Colonic mucosa (tissue), 4 donors: Measurements from ENCODE around the gene EDA. TPM values are rescaled to one million over a fixed set of nuclear protein-coding genes. Genes with fewer than 3 reads are reported as not detected.
"Not testable (repeated sequence)": the region's sequence is repeated elsewhere in the genome, so short reads cannot be mapped to it uniquely, and the experiment has no call there.

Experiments used
- DNase-seq: peaks from one replicate; pipeline ENCODE4 v3.0.0-alpha.2; 2020
- H3K27ac ChIP-seq: fragments of 200-600 bp; one replicate; pipeline ENCODE4 v1.8.0; 2021
- H3K27me3 ChIP-seq: fragments of 200-600 bp; one replicate; pipeline ENCODE4 v1.8.0; 2021
- H3K36me3 ChIP-seq: fragments of 200-600 bp; one replicate; pipeline ENCODE4 v1.8.0; 2021
- H3K4me1 ChIP-seq: fragments of 200-600 bp; one replicate; pipeline ENCODE4 v1.8.0; 2021; ENCODE audit warnings: mild to moderate bottlenecking
- H3K4me3 ChIP-seq: fragments of 200-600 bp; one replicate; pipeline ENCODE4 v1.8.0; 2021
- H3K9ac ChIP-seq, 2 donors: one replicate each; pipeline ENCODE4 v1.7.0; 2013; ENCODE audit warnings: control low read depth in 2 of 2, low read depth in 2 of 2, low read length in 2 of 2
- H3K9me3 ChIP-seq: fragments of 200-600 bp; one replicate; pipeline ENCODE4 v1.8.0; 2021
- CTCF ChIP-seq: fragments of 200-600 bp; IDR thresholded peaks from one replicate; pipeline ENCODE4 v1.8.0; 2022; ENCODE audit warnings: antibody characterized with exemption, mild to moderate bottlenecking
- intact Hi-C: fragments of 100-400 bp; cut with DNase I; formaldehyde crosslinking; loops from one replicate; pipeline ENCODE4 v1.14.1; 2022
- total RNA-seq, 2 donors: library from RNA; stranded (reverse); fragmentation: NEBNext Ultra II Directional in 1 of 2; extraction: Animal tissue kit (Norgen Biotek cat#: 25700) in 1 of 2; gene quantifications; one replicate each; pipeline ENCODE4 v1.2.1, GENCODE V29; 2021
- donor health status: healthy.
- donor health status: DM: no; HTN: no; CAD: no.
- donor health status: DM: no; HTN: no; CAD: no.

The EDA gene
- total RNA-seq, 2 donors from 2014 or later = 1.6 to 1.9 TPM

- H3K4me1 ChIP-seq = no peaks in the 10 kb centered on the region
- intact Hi-C loops = no loop called here
- no peaks in the 10 kb centered on the region for H3K36me3 ChIP-seq
- H3K27ac ChIP-seq = no peak overlapping the region
- no peaks in the 10 kb centered on the region for H3K27me3 ChIP-seq
- H3K9ac ChIP-seq = no peak overlapping the region
- no peak for TF ChIP-seq CTCF
- no peak for DNase-seq
- no peaks in the 10 kb centered on the region for H3K9me3 ChIP-seq
- H3K4me3 ChIP-seq = no peak overlapping the region
Observed at GRCh38 chrX:69807400-69807799, 191.5 kb downstream of the EDA start.

- Histone ChIP-seq H3K4me3 (no peak overlapping the region), H3K9me3 (no peaks in the 10 kb centered on the region), H3K27ac (no peak overlapping the region), H3K9ac (no peak overlapping the region), H3K36me3 (no peaks in the 10 kb centered on the region), H3K27me3 (no peaks in the 10 kb centered on the region), H3K4me1 (no peaks in the 10 kb centered on the region)
- no peak for DNase-seq
- no peak for TF ChIP-seq CTCF
- intact Hi-C loops = no loop called here
Observed at GRCh38 chrX:69808375-69808774, 192.5 kb downstream of the EDA start.

- H3K9me3 ChIP-seq = no peaks in the 10 kb centered on the region
- TF ChIP-seq CTCF = no peak
- intact Hi-C loops = no loop called here
- H3K9ac ChIP-seq = no peak overlapping the region
- H3K4me3 ChIP-seq = no peak overlapping the region
- no peak for DNase-seq
- no peak overlapping the region for H3K27ac ChIP-seq
- H3K27me3 ChIP-seq = no peaks in the 10 kb centered on the region
- no peaks in the 10 kb centered on the region for H3K36me3 ChIP-seq
- H3K4me1 ChIP-seq = no peaks in the 10 kb centered on the region
Observed at GRCh38 chrX:69813677-69814076, 197.8 kb downstream of the EDA start.

- TF ChIP-seq CTCF = no peak
- no peak overlapping the region for H3K9ac ChIP-seq
- H3K4me1 ChIP-seq = no peaks in the 10 kb centered on the region
- no peak overlapping the region for H3K4me3 ChIP-seq
- H3K36me3 ChIP-seq = no peaks in the 10 kb centered on the region
- no peaks in the 10 kb centered on the region for H3K27me3 ChIP-seq
- DNase-seq = no peak
- H3K9me3 ChIP-seq = no peaks in the 10 kb centered on the region
- H3K27ac ChIP-seq = no peak overlapping the region
- intact Hi-C loops = no loop called here
Observed at GRCh38 chrX:69815063-69815462, 199.2 kb downstream of the EDA start.

GRCh38 chrX:69815519-69815918, 199.6 kb downstream of the EDA start:
- no peak for DNase-seq
- Histone ChIP-seq H3K9ac (no peak overlapping the region), H3K27me3 (no peaks in the 10 kb centered on the region), H3K4me3 (no peak overlapping the region), H3K4me1 (no peaks in the 10 kb centered on the region), H3K9me3 (no peaks in the 10 kb centered on the region), H3K36me3 (no peaks in the 10 kb centered on the region), H3K27ac (no peak overlapping the region)
- intact Hi-C loops = no loop called here
- TF ChIP-seq CTCF = no peak

GRCh38 chrX:69844636-69845035, 228.7 kb downstream of the EDA start:
- Histone ChIP-seq H3K9ac (no peak overlapping the region), H3K36me3 (no peaks in the 10 kb centered on the region), H3K9me3 (no peaks in the 10 kb centered on the region), H3K4me1 (no peaks in the 10 kb centered on the region), H3K27me3 (no peaks in the 10 kb centered on the region), H3K4me3 (no peak overlapping the region), H3K27ac (no peak overlapping the region)
- no peak for TF ChIP-seq CTCF
- no peak for DNase-seq
- intact Hi-C loops = no loop called here

GRCh38 chrX:69859999-69860398, 244.1 kb downstream of the EDA start:
- intact Hi-C loops, H3K4me1 ChIP-seq, DNase-seq, H3K27ac ChIP-seq, H3K36me3 ChIP-seq, H3K9me3 ChIP-seq, H3K27me3 ChIP-seq, H3K9ac ChIP-seq, H3K4me3 ChIP-seq: not testable (repeated sequence)
